MM.1S (cell line): ENCODE results near the gene HEPN1.

Experiments
- EZH2 ChIP-seq: fragments of 300-600 bp; sonication (generic); optimal IDR thresholded peaks from 2 replicates; pipeline ENCODE3; 2017; ENCODE audit warnings: low read depth, mild to moderate bottlenecking, antibody characterized with exemption, low read length, mixed read lengths
- EZH2phosphoT487 ChIP-seq: fragments of 300-600 bp; sonication (generic); IDR thresholded peaks from 2 replicates; pipeline ENCODE4 v1.6.1; 2018; ENCODE audit warnings: antibody characterized with exemption, low read length
- TF ChIP-seq, protein P1 (sequence below): fragments of 300-600 bp; sonication (generic); IDR thresholded peaks from 2 replicates; pipeline ENCODE4 v1.5.1; 2016; ENCODE audit warnings: antibody characterized with exemption, low read length, mixed read lengths

- TF ChIP-seq EZH2 = no peak
- TF ChIP-seq, protein P1, sequence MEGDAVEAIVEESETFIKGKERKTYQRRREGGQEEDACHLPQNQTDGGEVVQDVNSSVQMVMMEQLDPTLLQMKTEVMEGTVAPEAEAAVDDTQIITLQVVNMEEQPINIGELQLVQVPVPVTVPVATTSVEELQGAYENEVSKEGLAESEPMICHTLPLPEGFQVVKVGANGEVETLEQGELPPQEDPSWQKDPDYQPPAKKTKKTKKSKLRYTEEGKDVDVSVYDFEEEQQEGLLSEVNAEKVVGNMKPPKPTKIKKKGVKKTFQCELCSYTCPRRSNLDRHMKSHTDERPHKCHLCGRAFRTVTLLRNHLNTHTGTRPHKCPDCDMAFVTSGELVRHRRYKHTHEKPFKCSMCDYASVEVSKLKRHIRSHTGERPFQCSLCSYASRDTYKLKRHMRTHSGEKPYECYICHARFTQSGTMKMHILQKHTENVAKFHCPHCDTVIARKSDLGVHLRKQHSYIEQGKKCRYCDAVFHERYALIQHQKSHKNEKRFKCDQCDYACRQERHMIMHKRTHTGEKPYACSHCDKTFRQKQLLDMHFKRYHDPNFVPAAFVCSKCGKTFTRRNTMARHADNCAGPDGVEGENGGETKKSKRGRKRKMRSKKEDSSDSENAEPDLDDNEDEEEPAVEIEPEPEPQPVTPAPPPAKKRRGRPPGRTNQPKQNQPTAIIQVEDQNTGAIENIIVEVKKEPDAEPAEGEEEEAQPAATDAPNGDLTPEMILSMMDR = no peak
- TF ChIP-seq EZH2phosphoT487 = no peak
Observed at GRCh38 chr11:124935548-124936514, 16.8 kb downstream of the HEPN1 start, which contains the start of gene HEPACAM.
